NOMO-1 (cell line): ENCODE data around the gene HGF.
A peak's percentile ranks its signal among the peaks of the same experiment; 100 is the strongest.

Experiments used
- DNase-seq, 2 experiments: peaks; one replicate each; lab custom pipeline; 2025; ENCODE audit not compliant: unreplicated experiment in 2 of 2; lab: John Stamatoyannopoulos, UW

The HGF gene

GRCh38 chr7:81687062-81687461 is 82.8 kb downstream of the HGF start:
- DNase-seq: no peak

GRCh38 chr7:81685270-81685868 is 84.5 kb downstream of the HGF start:
- no peak for DNase-seq

- peak; percentile 92 to 100 for DNase-seq
Observed at GRCh38 chr7:81684514-81685269, 85.2 kb downstream of the HGF start.

GRCh38 chr7:81684033-81684432 is 85.8 kb downstream of the HGF start:
- DNase-seq: no peak

GRCh38 chr7:81682873-81683272 is 87.0 kb downstream of the HGF start:
- no peak for DNase-seq

- peak in 1 of 2 experiments; percentile 27 for DNase-seq
Observed at GRCh38 chr7:81680120-81680519, 89.7 kb downstream of the HGF start.

GRCh38 chr7:81676813-81677212 is 93.0 kb downstream of the HGF start:
- peak in 1 of 2 experiments; percentile 45 for DNase-seq

- peak in 1 of 2 experiments; percentile 46 for DNase-seq
Observed at GRCh38 chr7:81676105-81676811, 93.6 kb downstream of the HGF start.

- no peak for DNase-seq
Observed at GRCh38 chr7:81674431-81674830, 95.4 kb downstream of the HGF start.

GRCh38 chr7:81672872-81673271 is 97.0 kb downstream of the HGF start:
- DNase-seq: no peak

- no peak for DNase-seq
Observed at GRCh38 chr7:81669476-81670105, 100.3 kb downstream of the HGF start.

- no peak for DNase-seq
Observed at GRCh38 chr7:81666209-81666608, 103.6 kb downstream of the HGF start.

GRCh38 chr7:81665236-81665635 is 104.6 kb downstream of the HGF start:
- no peak for DNase-seq

GRCh38 chr7:81664304-81664703 is 105.5 kb downstream of the HGF start:
- DNase-seq: no peak

- no peak for DNase-seq
Observed at GRCh38 chr7:81662531-81662930, 107.3 kb downstream of the HGF start.

- DNase-seq: no peak
Observed at GRCh38 chr7:81659697-81660395, 110.0 kb downstream of the HGF start.

GRCh38 chr7:81657551-81657950 is 112.3 kb downstream of the HGF start:
- DNase-seq: no peak

GRCh38 chr7:81655271-81655670 is 114.6 kb downstream of the HGF start:
- no peak for DNase-seq

GRCh38 chr7:81652225-81652624 is 117.6 kb downstream of the HGF start:
- DNase-seq: no peak
